Measurements from ENCODE around the gene BPGM. TPM values are rescaled to one million over a fixed set of nuclear protein-coding genes. Genes with fewer than 3 reads are reported as not detected.

The BPGM gene
- 5.9 TPM for total RNA-seq

DNA sequence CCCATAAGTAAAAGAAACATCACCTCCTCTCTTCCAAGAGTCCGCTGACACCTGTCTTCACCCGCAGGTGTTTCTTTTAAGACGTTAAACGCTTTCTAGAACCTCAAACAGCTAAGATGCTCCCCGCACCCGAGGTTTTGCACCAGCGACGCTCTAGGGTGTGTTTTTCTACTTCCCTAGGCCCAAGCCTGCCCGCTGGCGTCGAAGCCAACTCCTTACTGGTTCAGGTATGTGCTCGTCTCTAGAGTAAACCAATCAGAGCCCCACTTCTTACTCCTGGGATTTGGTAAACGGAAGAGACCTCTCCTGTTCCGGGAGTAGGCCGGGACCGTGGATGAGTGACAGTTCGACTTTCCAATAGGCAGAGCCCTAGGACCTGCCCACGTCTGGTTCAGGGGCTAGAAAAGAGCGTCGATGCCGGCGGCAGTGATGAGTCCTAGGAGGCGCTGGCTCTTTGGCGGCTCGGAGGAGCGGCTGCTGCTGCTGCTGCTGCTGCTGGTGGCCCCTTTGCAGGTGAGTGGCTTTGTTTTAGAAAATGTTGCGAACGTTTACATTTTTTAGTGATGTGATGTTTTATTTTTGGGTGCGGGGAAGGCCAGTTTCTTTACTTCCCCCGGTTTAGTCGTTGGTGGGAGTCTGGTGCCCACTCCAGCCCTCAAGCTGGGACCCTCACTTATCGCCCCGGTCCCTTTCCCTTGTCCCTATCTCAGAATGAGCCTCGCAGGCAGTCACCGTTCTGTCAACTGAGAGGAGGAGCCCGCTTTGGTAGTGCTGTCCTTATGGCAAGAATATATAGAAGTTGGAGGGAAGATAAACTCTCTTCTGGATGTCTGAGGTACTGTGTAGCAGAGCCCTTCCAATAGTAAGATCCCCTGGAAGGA lies at the start of gene BPGM:
BPGM (plus strand) TSS at position 429 of the 881 bp plus-strand sequence. CDS start 14,655 bp downstream, outside the sequence.
- peak; percentile 98 for ATAC-seq
- peak; percentile 99 for DNase-seq (ENCODE audit: low spot score)

- ATAC-seq (no peak), DNase-seq (ENCODE audit: low spot score) (no peak)
These were observed 47.3 kb upstream of the BPGM start for GRCh38 chr7:134599371-134599770.

- ATAC-seq = no peak
- DNase-seq (ENCODE audit: low spot score) = no peak
These were observed 45.2 kb upstream of the BPGM start for GRCh38 chr7:134601459-134601858.

- DNase-seq (ENCODE audit: low spot score) (peak; percentile 47), ATAC-seq (peak; percentile 78)
These were observed 43.7 kb upstream of the BPGM start for GRCh38 chr7:134602881-134603451.

GRCh38 chr7:134605978-134606923 lies 40.4 kb upstream of the BPGM start:
- peak; percentile 60 for DNase-seq (ENCODE audit: low spot score)
- ATAC-seq = peak; percentile 89

DNA sequence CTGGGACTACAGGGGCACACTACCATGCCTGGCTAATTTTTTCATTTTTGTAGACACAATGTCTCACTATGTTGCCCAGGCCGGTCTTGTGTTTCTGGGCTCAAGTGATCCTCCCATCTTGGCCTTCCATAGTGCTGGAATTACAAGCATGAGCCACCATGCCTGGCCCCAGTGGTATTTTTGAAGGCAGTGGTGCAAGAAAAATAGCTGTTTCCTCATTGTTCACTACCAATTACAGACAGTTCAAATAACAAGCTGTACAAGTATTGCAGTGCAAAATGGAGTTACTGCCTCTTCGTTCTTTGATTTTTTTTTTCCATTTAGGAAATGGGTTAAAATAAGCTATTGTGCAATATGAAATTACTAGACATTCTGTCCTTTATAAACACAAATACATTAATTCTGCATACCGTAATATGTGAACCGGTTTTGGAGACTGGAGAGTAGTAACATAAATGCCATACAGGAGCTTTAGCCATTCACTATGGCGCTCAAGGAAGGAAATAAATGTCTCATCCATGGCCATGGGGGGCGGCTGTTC lies 35.0 kb upstream of the BPGM start:
- no peak for DNase-seq (ENCODE audit: low spot score)
- ATAC-seq = no peak

DNA sequence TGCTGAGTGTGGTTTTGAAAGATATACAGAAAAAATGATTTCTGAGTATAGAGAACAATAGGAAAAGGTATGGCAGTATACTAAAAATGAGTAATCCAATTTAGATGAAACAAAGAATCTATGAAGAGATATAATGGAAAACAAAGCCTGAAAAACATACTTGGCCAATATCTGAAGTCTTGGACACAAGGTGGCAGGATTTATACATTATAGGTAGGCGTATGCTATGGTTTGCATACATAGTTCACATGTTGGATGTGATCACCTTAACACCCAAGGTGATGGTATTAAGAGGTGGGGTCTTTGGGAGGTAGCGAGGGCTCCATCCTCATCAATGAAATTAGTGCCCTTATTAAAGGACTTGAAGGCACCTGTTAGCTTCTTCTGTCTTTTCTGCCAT lies 34.5 kb upstream of the BPGM start:
- DNase-seq (ENCODE audit: low spot score) (no peak), ATAC-seq (no peak)

DNA sequence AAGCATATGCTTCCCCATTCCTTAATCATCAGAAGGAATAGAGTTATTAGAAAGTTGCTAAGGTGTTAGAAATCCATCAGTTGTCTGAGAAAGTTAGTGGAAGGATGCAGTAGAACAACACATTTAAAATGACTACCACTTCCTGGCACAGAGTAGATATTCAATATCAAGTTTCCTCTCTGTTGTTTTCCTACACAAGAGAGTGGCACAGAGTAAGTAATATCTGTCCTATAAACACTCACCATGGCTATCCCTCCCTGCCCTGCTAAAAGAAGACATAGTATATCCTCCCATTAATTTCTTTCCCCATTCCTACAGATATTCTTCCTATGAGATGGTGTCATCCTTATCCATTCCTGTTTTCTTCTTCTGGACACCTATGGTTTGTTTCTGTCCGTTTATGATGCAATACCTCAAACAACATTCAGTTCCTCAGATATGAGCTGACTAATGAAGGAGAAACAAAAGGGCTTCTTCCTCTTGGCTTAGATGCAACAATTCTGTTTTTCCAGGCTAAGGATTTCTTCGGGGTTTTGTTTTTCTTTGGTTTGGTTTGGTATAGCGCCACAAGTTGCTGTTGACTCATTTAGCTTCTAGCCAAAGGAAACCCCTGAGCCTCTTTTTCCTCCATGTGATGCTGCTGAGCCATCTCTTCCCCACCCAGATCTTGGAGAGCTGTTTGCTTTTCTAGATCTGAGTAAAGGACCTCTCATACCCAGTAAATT lies 32.9 kb upstream of the BPGM start:
- DNase-seq (ENCODE audit: low spot score) (no peak), ATAC-seq (no peak)

DNA sequence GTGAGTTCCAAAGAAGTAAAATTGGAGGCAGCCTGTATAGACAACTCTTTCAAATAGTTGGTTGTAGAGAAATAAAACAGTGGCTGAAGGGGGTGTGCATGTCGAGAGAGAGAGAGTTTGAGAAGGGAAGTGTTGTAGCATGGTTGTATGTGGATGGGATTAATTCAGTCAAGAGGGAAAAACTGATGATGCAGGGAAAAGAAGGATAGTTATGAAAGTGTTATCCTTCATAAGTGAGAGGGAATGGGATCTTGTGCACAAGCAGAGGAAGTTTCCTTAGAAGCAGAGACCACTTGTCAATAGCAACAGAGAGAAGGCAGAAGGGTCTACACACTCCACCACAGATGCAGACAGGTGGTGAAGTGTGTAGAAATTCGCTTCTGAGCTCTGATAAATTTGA lies 30.0 kb upstream of the BPGM start:
- ATAC-seq (no peak), DNase-seq (ENCODE audit: low spot score) (no peak)

DNA sequence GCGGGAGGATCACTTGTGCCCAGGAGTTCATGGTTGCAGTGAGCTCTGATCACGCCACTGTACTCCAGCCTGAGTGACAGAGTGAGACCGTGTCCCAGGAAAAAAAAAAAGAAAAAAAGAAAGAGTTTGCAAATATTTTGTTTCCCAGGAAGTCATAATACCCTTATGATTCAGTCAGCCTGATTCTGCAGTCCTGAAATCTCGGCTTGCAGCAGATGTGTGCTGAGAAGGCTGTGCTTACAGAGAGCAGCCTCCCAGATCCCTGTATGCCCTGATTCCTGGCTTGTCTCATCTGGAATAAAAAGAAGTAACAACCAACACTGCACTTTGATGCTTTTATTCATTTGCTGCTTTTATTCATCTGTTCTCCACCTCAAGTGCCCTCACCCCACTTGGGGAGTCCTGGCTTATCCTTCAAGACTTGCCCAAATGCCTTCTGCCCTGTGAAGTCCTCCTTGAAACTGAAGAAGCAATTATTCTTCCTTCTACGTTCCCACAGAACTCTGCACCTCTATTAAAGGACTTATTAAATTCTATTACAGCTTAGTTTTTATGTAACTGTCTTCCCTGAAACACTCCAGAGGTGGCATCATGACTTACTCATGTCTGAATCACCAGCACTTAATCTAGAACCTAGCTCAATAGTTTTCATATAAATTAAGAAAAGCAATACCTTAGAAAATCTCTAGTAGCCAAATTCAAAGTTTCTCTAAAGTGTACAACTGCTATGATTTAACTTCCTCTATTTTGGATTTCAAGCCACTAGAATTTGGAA lies 27.7 kb upstream of the BPGM start:
- ATAC-seq = no peak
- DNase-seq (ENCODE audit: low spot score) = no peak

DNA sequence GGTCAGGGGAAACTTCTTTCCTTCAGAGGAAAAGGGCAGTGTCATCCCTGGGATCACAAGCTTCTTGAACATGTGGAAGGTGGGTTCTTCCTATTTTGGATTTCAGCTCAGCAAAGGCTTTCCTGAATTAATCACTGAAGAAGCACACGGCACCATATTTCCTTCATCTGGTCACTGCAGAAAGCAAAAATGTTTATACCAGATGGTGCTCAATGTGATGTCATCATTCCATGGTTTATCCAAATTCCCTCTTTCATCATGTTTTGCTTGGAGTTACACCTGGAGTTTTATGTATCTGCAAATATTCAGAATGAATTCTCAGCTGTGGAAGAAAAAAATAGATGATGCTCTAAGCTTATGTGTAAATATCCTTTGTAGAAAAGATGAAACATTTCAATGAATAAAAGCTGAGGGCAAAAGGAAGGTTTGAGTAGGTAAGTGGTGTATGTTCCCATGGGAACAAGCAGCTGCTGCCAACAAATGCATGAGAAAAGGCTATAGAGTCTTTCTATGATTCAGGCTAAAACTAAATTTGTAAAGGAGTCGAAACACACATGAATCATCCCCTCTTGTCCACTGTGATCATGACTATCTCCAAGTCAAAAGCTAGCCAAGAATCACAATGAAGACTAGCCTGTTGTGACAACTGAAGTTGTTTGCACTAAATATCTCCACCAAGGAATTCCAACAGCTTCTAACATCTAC lies 26.9 kb upstream of the BPGM start:
- ATAC-seq (no peak), DNase-seq (ENCODE audit: low spot score) (no peak)

- no peak for DNase-seq (ENCODE audit: low spot score)
- no peak for ATAC-seq
These were observed 24.2 kb upstream of the BPGM start for GRCh38 chr7:134622303-134622995.

DNA sequence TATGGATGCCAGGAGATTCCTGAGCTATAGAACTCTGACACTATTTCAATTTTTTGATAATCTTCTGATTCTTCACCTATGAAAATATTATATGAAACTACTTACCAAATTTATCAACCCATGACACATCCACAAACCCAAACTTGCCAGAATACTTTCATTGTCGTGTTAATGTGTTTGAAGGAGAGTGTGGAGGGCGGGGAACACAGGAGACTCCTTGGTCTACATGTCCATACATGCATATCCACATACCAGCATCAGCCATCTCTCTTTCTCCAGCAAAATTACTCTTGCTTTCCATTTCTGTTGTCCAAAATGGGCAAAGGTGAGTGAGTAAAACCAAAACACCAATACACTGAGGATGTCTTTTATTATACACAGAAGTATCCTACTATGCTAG lies 23.5 kb upstream of the BPGM start:
- no peak for ATAC-seq
- no peak for DNase-seq (ENCODE audit: low spot score)

DNA sequence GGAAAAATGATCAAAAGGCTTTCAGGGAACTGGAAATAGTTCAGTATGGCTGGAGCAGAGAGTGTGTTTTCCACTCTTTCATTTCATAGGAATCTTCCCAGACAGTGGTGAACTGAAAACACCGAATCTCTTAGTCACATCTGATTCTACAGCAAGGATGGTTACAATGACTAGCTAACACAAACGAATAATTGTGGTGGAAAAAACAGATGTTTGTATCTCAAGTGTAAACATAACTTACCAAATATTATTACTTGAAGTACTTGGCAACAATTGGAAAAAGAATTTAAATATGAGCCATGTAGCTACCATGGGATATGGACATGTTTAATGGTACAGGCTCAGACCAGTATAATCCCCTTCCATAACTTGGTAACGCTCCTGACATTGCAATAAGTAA lies 21.1 kb upstream of the BPGM start:
- no peak for ATAC-seq
- no peak for DNase-seq (ENCODE audit: low spot score)

GRCh38 chr7:134627109-134627774 lies 19.4 kb upstream of the BPGM start:
- DNase-seq (ENCODE audit: low spot score) (no peak), ATAC-seq (no peak)

DNA sequence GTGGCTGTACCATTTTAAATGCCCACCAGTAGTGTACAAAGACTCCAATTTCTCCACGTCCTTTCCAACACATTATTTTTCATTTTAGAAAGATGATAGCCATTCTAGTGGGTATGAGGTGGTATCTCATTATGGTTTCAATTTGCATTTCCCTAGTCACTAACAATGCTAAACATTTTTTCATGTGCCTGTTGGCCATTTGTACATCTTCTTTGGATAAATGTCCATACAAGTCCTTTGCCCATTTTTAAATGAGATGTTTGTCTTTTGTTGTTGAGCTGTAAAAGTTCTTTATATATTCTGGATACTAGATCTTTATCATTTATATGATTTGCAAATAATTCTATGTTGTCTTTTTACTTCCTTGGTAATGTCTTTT lies 18.9 kb upstream of the BPGM start:
- ATAC-seq = no peak
- no peak for DNase-seq (ENCODE audit: low spot score)

DNA sequence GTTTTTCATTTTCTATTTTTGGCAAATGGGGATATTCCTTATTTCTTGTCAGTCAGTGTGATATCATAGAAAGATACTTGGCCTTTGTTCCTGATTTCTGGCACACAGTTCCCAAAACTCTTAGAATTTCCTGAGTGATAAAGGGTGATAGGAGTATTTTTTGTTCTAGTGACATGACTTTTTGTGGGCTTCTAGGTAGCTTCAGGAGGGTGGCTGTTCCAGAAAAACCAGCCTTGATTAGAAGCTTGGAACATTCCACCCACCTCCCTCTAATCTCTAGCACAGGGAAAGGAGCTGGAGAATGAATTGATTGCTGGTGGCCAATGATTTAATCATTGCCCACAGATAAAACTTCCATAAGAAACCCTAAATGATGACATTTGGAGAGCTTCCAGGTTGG lies 17.2 kb upstream of the BPGM start:
- DNase-seq (ENCODE audit: low spot score) (no peak), ATAC-seq (no peak)

DNA sequence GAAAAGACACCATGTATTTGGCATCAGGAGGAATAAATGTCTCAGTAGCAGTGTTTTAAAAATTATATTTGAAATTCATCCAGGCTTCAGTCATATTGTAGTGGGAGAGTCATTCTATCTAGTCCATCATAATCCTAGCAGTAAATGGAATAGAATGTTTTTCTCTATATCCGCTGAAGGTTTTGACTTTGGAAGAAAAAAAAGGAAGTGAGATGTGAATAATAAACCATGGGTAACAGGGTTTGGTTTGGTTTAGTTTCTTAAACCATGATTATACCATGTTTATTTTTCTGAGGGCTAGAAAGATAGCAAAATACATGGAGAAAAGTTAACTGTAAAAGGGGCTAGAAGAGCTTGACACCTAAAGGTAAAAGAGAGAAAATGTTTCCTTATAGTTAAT lies 16.4 kb upstream of the BPGM start:
- ATAC-seq (no peak), DNase-seq (ENCODE audit: low spot score) (no peak)

All from left lobe of liver (tissue), 2 donors.